Effector memory CD8-positive, alpha-beta T cell (primary cell): ENCODE measurements around the gene NOS1AP.
"Not testable (repeated sequence)": the region's sequence is repeated elsewhere in the genome, so short reads cannot be mapped to it uniquely, and the experiment has no call there.

Experiments
- ATAC-seq: fragments of 150-1000 bp; cut with Tn5 transposase; replicated peaks from 2 replicates; pipeline ENCODE4 v1.10.0; 2021; ENCODE audit warnings: mild to moderate bottlenecking, moderate library complexity
- DNase-seq, 3 experiments: peaks; one replicate each; pipeline ENCODE4 v3.0.0; 2021
- H3K27ac Mint-ChIP-seq, 2 donors: one replicate each; pipeline ENCODE4 v1.8.0; 2022; ENCODE audit warnings: mild to moderate bottlenecking in 2 of 2, mixed read lengths in 2 of 2, moderate library complexity in 2 of 2
- H3K27me3 Mint-ChIP-seq, 2 donors: one replicate each; pipeline ENCODE4 v1.8.0; 2022; ENCODE audit warnings: mixed read lengths in 2 of 2
- H3K36me3 Mint-ChIP-seq: one replicate; pipeline ENCODE4 v1.8.0; 2022; ENCODE audit warnings: mild to moderate bottlenecking, moderate library complexity, mixed read lengths; ENCODE audit not compliant: insufficient read depth
- H3K4me1 Mint-ChIP-seq, 2 donors: one replicate each; pipeline ENCODE4 v1.8.0; 2022; ENCODE audit warnings: low read depth in 2 of 2, mixed read lengths in 2 of 2
- H3K4me3 Mint-ChIP-seq, 2 donors: one replicate each; pipeline ENCODE4 v1.8.0; 2022; ENCODE audit warnings: mild to moderate bottlenecking in 2 of 2, mixed read lengths in 2 of 2, moderate library complexity in 2 of 2
- H3K9me3 Mint-ChIP-seq, 2 donors: one replicate each; pipeline ENCODE4 v1.8.0; 2022; ENCODE audit warnings: mixed read lengths in 2 of 2

The NOS1AP gene

DNA sequence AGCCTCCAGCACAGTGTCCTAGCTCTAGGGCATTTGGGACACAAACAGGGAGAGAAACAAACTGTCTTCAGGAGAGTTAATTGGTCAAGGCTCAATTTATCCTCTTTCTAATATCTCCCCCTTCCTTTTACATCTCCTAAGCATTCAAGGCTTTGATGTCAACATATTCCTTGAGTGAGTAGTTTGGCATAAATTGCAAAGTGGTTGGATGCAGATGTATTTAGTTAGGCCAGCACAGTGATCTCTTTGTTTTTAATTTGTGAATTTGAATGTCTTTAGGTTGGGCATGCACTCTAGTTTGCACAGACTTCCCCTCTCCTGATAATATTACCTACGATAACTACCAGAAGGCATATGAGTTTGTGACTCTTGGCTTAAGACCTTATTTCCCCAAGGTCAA, 33.3 kb upstream of the NOS1AP start:
- Mint-ChIP-seq H3K4me1 (no peaks in the 10 kb centered on the region), H3K9me3 (no peaks in the 10 kb centered on the region), H3K27me3 (peaks cover 66 to 68% of the 10 kb centered on the region in 2 donors), H3K27ac (no peak overlapping the region), H3K36me3 (no peaks in the 10 kb centered on the region), H3K4me3 (no peak overlapping the region)
- no peak for DNase-seq
- no peak for ATAC-seq

DNA sequence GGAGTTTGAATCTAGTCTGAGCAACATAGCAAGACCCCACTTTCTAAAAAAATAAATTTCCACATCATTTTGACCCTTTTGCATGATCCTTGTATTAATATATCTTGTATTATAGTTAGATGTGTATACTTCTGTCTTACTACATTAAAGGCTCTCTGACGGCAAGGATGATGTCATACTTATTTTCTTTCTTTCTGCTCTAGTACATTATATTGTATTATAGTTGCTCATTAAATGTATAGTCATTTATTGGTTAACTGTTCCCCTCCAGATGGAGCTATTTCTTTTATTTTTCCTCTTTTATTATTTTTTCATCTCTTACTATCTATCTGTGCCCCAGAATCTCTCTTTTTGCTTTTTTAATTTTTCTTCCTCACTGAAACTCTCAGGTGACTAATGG, 30.9 kb upstream of the NOS1AP start:
- no peaks in the 10 kb centered on the region for H3K36me3 Mint-ChIP-seq
- ATAC-seq (no peak), DNase-seq (no peak)
- peaks cover 60 to 64% of the 10 kb centered on the region in 2 donors for H3K27me3 Mint-ChIP-seq
- H3K9me3 Mint-ChIP-seq, result no peaks in the 10 kb centered on the region
- H3K4me1 Mint-ChIP-seq, result no peaks in the 10 kb centered on the region
- H3K4me3 Mint-ChIP-seq, result no peak overlapping the region
- H3K27ac Mint-ChIP-seq, result no peak overlapping the region

DNA sequence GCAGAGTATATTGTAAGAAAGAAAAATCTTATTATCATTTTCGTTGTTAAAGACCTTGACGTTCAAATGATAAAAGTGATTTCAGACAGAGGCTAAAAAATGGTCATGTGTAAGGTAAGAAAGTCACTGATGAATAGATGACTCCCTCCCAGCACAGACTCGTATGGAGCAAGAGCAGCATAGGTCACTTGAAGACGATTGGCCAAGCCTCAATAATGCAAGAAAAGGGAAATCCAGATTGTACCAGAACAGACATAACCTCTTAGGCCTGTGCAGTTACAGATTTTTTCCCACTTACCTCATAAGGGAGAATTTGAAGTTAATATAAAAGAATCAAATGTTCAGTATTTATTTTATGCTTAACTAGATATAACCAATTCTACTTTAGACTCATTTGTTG, 29.5 kb upstream of the NOS1AP start:
- Mint-ChIP-seq H3K27me3 (peaks cover 55 to 57% of the 10 kb centered on the region in 2 donors), H3K4me1 (no peaks in the 10 kb centered on the region), H3K36me3 (no peaks in the 10 kb centered on the region), H3K27ac (no peak overlapping the region), H3K4me3 (no peak overlapping the region), H3K9me3 (no peaks in the 10 kb centered on the region)
- ATAC-seq (no peak), DNase-seq (no peak)

DNA sequence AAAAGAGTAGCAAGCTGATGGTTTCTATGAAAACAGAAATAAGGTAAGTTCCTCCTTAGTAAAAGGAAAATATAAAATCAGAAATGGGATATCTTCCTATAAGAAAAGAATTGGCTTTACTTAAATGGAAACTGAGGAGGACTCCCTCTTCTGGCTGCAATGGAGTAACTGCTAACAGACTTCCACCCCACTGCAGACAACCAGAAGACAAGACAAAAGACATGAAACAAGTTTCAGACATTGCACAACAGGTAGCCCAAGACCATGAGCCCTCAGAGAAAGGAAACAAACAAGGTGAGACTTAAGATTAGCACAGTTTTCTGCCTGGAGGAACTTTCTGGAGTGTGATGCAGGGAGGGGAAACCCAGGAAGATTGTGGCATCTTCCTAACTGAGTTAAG, 28.8 kb upstream of the NOS1AP start:
- Mint-ChIP-seq H3K4me1 (no peaks in the 10 kb centered on the region), H3K9me3 (no peaks in the 10 kb centered on the region), H3K27ac (no peak overlapping the region), H3K4me3 (no peak overlapping the region), H3K36me3 (no peaks in the 10 kb centered on the region), H3K27me3 (peaks cover 55 to 57% of the 10 kb centered on the region in 2 donors)
- ATAC-seq, result no peak
- no peak for DNase-seq

DNA sequence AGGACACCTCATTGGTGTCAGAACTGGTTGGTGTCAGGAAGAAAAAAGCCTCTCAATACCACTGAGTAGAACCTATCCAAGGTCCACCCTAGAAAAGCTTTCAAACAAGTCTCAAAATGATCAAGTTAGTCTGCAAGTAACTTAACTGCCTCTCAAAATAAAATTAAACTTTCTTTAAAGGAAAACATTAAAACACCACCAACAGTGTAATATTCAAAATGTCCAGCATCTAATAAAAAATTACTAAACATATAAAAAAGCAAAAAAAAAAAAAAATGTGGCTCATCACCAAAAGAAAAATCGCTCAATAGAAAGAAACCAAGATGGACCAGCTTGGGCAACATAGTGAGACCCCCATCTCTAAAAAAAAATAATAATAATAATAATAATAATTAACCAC, 27.1 kb upstream of the NOS1AP start:
- Mint-ChIP-seq H3K27ac (no peak overlapping the region), H3K27me3 (peaks cover 49 to 50% of the 10 kb centered on the region in 2 donors), H3K36me3 (no peaks in the 10 kb centered on the region), H3K9me3 (no peaks in the 10 kb centered on the region), H3K4me1 (no peaks in the 10 kb centered on the region), H3K4me3 (no peak overlapping the region)
- DNase-seq (no peak), ATAC-seq (no peak)

DNA sequence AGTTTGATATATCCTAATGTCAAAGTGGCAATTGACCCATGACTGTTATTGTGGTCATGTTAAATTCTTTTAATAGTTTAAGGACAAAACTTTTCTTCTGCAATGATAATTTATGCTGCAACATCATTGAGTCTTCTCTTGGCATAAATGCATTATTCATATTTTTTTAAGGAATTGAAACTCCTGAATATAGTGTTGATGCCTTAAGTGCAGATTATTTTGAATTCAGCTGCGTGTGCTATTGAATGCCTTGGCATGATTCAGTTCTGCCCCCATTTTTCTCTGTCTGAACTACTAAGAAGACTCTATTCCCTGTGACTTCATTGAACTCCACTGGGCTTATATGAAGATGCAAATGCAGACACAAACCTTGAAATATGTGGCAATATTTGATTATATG, 22.6 kb upstream of the NOS1AP start:
- peaks cover 3 to 6% of the 10 kb centered on the region in 2 donors for H3K27me3 Mint-ChIP-seq
- H3K36me3 Mint-ChIP-seq, result no peaks in the 10 kb centered on the region
- no peaks in the 10 kb centered on the region for H3K9me3 Mint-ChIP-seq
- no peaks in the 10 kb centered on the region for H3K4me1 Mint-ChIP-seq
- no peak overlapping the region for H3K4me3 Mint-ChIP-seq
- no peak for ATAC-seq
- no peak for DNase-seq
- no peak overlapping the region for H3K27ac Mint-ChIP-seq

DNA sequence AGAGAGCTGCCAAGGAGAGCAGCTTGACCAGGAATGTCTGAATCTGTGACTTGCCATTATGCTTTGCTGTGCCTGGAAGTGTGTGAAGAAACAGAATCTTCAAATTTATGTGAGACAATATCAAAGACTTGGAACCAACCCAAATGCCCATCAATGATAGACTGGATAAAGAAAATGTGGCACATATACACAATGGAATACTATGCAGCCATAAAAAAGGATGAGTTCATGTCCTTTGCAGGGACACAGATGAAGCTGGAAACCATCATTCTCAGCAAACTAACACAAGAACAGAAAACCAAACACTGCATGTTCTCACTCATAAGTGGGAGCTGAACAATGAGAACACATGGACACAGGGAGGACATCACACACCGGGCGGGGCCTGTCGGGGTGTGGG, 15.5 kb upstream of the NOS1AP start:
- not testable (repeated sequence) for H3K36me3 Mint-ChIP-seq, H3K27ac Mint-ChIP-seq, H3K9me3 Mint-ChIP-seq, DNase-seq, H3K4me1 Mint-ChIP-seq, ATAC-seq, H3K4me3 Mint-ChIP-seq
- H3K27me3 Mint-ChIP-seq, result peaks cover 25 to 48% of the 10 kb centered on the region in 2 donors

DNA sequence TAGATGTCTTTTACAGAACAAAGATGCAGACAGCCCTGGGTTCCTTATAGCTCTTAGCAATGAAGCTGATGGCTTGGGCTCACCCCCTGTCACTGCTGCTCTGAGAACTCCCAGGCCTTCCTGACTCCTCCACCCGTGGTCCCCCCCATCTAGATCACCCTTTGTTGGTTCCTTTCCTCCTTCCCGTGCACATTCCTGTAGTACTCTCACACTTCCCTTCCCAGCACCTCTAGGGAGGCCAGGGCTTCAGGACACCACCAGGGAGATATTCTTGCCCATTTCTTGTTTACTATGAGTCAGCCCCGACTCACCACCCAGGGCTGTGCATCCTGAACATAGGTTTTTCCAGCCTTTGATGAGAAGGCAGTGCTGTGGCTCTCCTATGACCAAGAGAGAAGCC, 14.4 kb upstream of the NOS1AP start:
- Mint-ChIP-seq H3K27me3 (peaks cover 31 to 57% of the 10 kb centered on the region in 2 donors), H3K4me3 (no peak overlapping the region), H3K27ac (no peak overlapping the region), H3K36me3 (no peaks in the 10 kb centered on the region), H3K4me1 (no peaks in the 10 kb centered on the region), H3K9me3 (no peaks in the 10 kb centered on the region)
- no peak for ATAC-seq
- DNase-seq, result no peak

DNA sequence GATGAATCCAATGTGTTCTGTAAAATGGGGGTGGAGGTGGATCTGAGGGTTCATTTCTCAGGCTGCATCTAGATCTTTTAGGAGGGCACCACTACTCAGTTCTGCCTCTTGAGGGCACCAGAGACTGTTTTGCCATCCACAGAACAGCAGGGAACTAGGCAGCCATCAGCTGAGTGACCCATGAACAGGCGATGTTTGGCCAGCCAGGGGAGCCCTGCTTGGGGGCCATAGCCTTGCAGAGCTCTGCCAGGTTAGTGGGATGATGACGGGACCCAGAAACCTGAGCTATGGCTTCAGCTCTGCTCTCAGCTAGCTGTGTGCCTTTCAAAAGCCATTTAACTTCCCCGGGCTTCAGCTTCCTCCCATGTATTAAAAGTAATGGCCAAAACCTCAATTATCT, 13.4 kb upstream of the NOS1AP start:
- ATAC-seq (peak; percentile 45), DNase-seq (peak in 2 of 3 experiments; percentile 15 to 23)
- Mint-ChIP-seq H3K36me3 (no peaks in the 10 kb centered on the region), H3K9me3 (no peaks in the 10 kb centered on the region), H3K4me1 (no peaks in the 10 kb centered on the region), H3K27ac (no peak overlapping the region), H3K4me3 (no peak overlapping the region), H3K27me3 (peaks cover 38 to 65% of the 10 kb centered on the region in 2 donors)

DNA sequence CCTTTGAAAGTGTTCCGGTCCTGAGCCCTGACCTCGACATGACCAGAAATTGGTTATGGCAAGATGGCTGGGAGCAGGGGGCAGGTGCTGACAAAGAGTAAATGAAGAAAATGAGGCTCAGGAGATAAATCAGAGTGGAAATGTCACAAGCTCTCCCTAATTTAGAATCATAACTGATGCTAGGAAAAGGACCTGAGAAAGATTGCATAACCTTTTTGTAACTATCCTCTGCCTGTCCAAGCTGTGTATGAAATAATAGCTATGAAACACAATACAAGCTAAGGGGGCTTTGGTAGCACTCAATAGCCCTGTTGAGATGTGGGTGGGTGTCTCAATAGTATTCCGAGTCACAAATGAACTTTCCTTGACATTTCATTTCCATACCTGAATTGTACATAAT, 12.9 kb upstream of the NOS1AP start:
- ATAC-seq, result no peak
- H3K4me3 Mint-ChIP-seq, result no peak overlapping the region
- no peaks in the 10 kb centered on the region for H3K4me1 Mint-ChIP-seq
- no peak overlapping the region for H3K27ac Mint-ChIP-seq
- no peaks in the 10 kb centered on the region for H3K9me3 Mint-ChIP-seq
- DNase-seq, result no peak
- no peaks in the 10 kb centered on the region for H3K36me3 Mint-ChIP-seq
- H3K27me3 Mint-ChIP-seq, result peaks cover 38 to 67% of the 10 kb centered on the region in 2 donors

DNA sequence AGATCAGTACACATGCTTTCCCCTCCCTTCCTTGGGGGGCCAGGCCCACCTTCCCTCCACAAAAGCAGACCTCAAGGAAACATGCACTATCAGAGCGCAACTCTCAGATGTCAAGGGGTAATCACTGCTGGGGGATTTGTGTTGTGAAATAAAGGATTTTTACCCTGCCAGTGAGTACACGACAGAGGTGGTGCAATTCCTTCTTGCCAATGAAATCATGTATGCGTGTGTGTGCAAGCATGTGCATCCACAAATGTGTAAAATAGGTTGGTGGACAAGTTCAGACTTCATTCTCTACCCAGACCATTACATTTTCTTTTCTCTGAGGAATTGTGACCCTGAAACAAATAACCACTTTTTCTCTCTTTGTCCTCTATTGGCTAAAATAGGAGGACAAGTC, 9.8 kb upstream of the NOS1AP start:
- DNase-seq, result no peak
- Mint-ChIP-seq H3K27ac (no peak overlapping the region), H3K4me1 (no peaks in the 10 kb centered on the region), H3K9me3 (no peaks in the 10 kb centered on the region), H3K4me3 (no peak overlapping the region), H3K27me3 (peaks cover 59 to 77% of the 10 kb centered on the region in 2 donors), H3K36me3 (no peaks in the 10 kb centered on the region)
- no peak for ATAC-seq

DNA sequence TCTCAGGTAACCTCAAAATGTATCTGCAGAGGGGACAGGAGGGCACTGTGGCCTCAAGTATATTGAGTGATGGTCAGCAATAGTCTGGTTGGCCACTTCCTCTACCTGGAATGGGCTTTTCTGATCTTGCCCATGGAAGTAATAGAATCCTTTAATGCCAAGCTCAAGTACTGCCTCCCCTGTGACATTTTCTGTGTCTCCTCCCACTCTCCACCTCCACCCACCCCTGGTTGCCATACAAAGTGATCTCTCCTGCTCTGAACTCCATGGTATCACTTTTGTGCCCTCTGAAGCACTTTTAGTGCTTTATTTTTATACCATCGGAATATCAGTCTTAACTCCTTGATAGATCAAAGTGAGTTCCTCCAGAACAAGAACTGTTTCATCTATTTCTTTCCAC, 9.2 kb upstream of the NOS1AP start:
- no peaks in the 10 kb centered on the region for H3K36me3 Mint-ChIP-seq

DNA sequence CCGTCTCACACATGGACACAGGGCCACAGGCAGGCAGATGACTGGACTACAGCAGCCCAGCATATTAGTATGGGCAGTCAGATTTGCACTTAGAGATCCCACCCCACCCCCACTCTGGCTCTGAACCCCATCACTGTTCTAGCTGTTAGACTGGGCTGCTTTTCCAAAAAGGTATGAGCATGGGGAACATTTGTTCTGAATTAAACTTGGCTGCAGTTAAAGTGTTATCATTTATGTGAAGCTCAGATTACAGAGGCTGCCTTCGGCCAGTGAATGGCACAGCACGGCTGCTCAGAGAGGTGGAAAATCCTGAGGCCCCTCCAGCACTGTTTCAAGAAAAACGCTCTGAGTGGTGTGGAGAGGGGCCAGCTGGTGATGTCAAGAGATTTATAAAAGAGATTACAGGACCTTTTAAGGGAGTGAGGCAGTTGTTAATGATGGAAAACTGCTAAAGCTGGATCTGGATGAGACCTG, 6.9 kb upstream of the NOS1AP start:
- H3K27me3 Mint-ChIP-seq, result peaks cover 59 to 70% of the 10 kb centered on the region in 2 donors

More for the DNA sequence above, 9.2 kb upstream of the NOS1AP start:
- Mint-ChIP-seq H3K9me3 (no peaks in the 10 kb centered on the region), H3K4me1 (no peaks in the 10 kb centered on the region), H3K4me3 (no peak overlapping the region), H3K27ac (no peak overlapping the region), H3K27me3 (peaks cover 61 to 77% of the 10 kb centered on the region in 2 donors)
- DNase-seq (no peak), ATAC-seq (no peak)

DNA sequence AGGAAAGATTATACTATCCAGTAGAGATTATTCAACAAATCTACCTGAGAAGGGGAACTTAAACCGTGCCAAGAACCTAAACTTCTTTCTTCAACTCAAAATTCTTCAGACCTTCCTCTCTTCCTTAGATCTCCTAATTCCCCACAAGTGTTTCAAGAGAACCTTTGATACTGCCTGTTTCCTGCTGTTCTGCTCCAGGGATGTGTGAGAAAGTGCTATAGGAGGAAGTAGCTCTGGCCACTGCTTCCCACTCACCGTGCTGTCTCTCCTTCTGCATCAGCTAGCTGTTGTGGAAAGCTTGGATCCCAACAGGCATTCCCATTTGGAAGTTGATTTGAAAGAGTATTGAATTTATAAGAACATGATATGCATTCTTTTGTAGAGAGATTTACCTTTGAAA, 4.5 kb upstream of the NOS1AP start:
- Mint-ChIP-seq H3K27me3 (peaks cover 68 to 78% of the 10 kb centered on the region in 2 donors), H3K4me1 (peaks cover 4 to 5% of the 10 kb centered on the region in 2 donors)

More for the DNA sequence above, 6.9 kb upstream of the NOS1AP start:
- ATAC-seq (no peak), DNase-seq (no peak)
- Mint-ChIP-seq H3K4me3 (no peak overlapping the region), H3K36me3 (no peaks in the 10 kb centered on the region), H3K9me3 (no peaks in the 10 kb centered on the region), H3K4me1 (no peaks in the 10 kb centered on the region), H3K27ac (no peak overlapping the region)

DNA sequence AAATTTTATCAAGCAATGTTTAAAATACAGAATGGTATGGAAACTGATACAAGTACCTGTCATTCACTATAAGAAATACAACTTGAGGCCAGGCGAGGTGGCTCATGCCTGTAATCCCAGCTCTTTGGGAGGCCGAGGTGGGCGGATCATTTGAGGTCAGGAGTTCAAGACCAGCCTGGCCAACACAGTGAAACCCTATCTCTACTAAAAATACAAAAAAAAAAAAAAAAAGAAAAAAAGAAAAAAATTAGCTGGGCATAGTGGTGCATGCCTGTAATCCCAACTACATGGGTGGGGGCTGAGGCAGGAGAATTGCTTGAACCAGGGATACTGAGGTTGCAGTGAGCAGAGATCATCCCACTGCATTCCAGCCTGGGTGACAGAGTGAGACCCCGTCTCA, 2.7 kb upstream of the NOS1AP start:
- H3K4me1 Mint-ChIP-seq, H3K4me3 Mint-ChIP-seq: not testable (repeated sequence)
- peaks cover 71 to 81% of the 10 kb centered on the region in 2 donors for H3K27me3 Mint-ChIP-seq

More for the DNA sequence above, 4.5 kb upstream of the NOS1AP start:
- Mint-ChIP-seq H3K36me3 (no peaks in the 10 kb centered on the region), H3K27ac (no peak overlapping the region), H3K4me3 (no peak overlapping the region), H3K9me3 (no peaks in the 10 kb centered on the region)
- ATAC-seq, result no peak
- no peak for DNase-seq

More for the DNA sequence above, 2.7 kb upstream of the NOS1AP start:
- not testable (repeated sequence) for DNase-seq, H3K36me3 Mint-ChIP-seq, H3K9me3 Mint-ChIP-seq, ATAC-seq, H3K27ac Mint-ChIP-seq
